ENCODE measurements around the gene BAIAP3.

Gene BAIAP3

GRCh38 chr16:1371054-1371978 is 37.9 kb downstream of the BAIAP3 start:
- no peak for DNase-seq (ENCODE audit: low spot score)

- no peak for DNase-seq (ENCODE audit: low spot score)
Measured at GRCh38 chr16:1372292-1372950, 39.0 kb downstream of the BAIAP3 start.

- no peak for DNase-seq (ENCODE audit: low spot score)
Measured at GRCh38 chr16:1374418-1375297, 41.2 kb downstream of the BAIAP3 start.

- no peak for DNase-seq (ENCODE audit: low spot score)
Measured at GRCh38 chr16:1375298-1375640, 41.8 kb downstream of the BAIAP3 start.

- no peak for DNase-seq (ENCODE audit: low spot score)
Measured at GRCh38 chr16:1375741-1376410, 42.4 kb downstream of the BAIAP3 start.

- no peak for DNase-seq (ENCODE audit: low spot score)
Measured at GRCh38 chr16:1377406-1378010, 44.1 kb downstream of the BAIAP3 start.

GRCh38 chr16:1378087-1378803 is 44.8 kb downstream of the BAIAP3 start:
- DNase-seq (ENCODE audit: low spot score), result no peak

- peak; percentile 92 for DNase-seq (ENCODE audit: low spot score)
Measured at GRCh38 chr16:1378804-1379303, 45.4 kb downstream of the BAIAP3 start.

GRCh38 chr16:1379304-1380076 is 46.0 kb downstream of the BAIAP3 start:
- DNase-seq (ENCODE audit: low spot score), result peak; percentile 94

GRCh38 chr16:1380195-1380594 is 46.8 kb downstream of the BAIAP3 start:
- no peak for DNase-seq (ENCODE audit: low spot score)

- no peak for DNase-seq (ENCODE audit: low spot score)
Measured at GRCh38 chr16:1381612-1382406, 48.4 kb downstream of the BAIAP3 start.

GRCh38 chr16:1383556-1383955 is 50.1 kb downstream of the BAIAP3 start:
- DNase-seq (ENCODE audit: low spot score), result no peak

GRCh38 chr16:1385232-1385631 is 51.8 kb downstream of the BAIAP3 start:
- DNase-seq (ENCODE audit: low spot score), result no peak

- no peak for DNase-seq (ENCODE audit: low spot score)
Measured at GRCh38 chr16:1387331-1387730, 53.9 kb downstream of the BAIAP3 start.

GRCh38 chr16:1389762-1390161 is 56.3 kb downstream of the BAIAP3 start:
- DNase-seq (ENCODE audit: low spot score), result no peak

GRCh38 chr16:1390239-1390779 is 56.9 kb downstream of the BAIAP3 start:
- DNase-seq (ENCODE audit: low spot score), result no peak

GRCh38 chr16:1392826-1393225 is 59.4 kb downstream of the BAIAP3 start:
- DNase-seq (ENCODE audit: low spot score), result no peak

GRCh38 chr16:1393613-1394176 is 60.2 kb downstream of the BAIAP3 start:
- DNase-seq (ENCODE audit: low spot score), result no peak
